ENCODE measurements around the gene SLC38A3. TPM values are rescaled to one million over a fixed set of nuclear protein-coding genes. Genes with fewer than 3 reads are reported as not detected.
"Not testable (repeated sequence)": the region's sequence is repeated elsewhere in the genome, so short reads cannot be mapped to it uniquely, and the experiment has no call there.

Gene SLC38A3
- total and polyA plus RNA-seq, 2 experiments from 2014 or later = 0.36 TPM; not detected in 1

DNA sequence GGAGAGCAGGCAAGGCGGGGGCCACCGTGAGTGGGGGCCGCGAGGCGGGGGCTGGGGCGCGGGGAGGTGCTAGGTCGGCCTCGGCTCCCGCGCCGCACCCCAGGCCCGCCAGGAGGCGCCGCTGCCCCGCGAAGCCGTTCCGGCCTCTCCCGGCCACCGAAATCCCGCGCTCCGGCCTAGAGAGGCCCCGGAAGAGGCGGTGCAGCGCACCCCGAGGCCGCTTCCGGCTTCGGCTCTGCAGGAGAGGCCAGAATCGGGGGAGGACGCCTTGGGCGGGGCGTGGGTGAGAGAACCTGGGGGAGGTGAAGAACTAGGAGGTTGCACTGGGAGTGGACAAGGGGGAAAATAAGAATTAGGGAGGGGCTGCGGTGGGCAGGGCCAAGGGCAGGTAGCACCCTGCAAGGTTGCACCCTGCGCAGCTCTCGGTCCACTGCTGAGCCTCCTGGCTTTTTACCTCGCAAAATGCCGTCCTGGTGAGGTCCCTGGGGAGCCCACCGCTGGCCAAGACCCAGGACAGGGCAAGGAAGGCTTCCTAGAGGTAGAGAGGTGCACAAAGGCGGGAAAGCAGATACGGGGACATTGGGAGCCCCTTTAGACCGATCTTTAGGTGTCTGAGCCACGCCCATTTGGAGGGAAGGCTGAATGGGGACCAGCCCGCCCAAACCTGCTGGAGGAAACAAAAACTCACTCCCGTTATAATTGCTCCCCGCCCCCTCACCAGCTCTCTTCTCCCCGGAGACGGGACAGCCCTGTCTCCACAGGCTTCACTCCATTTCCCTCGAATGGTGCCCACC, 22.5 kb downstream of the SLC38A3 start:
- H3K4me2 ChIP-seq (ENCODE audit: unreplicated experiment) = peak overlapping the region; percentile 83
- WGBS, 2 experiments (ENCODE audit: low coverage in 1 of 2, low lambda C conversion rate in 2 of 2, missing lambda C conversion rate in 2 of 2) = 1% methylated on average over 29 to 51 of the region's 51 CpGs
- H3K9ac ChIP-seq = peak overlapping the region; percentile 70

GRCh38 chr3:50228184-50228763, 23.2 kb downstream of the SLC38A3 start:
- H3F3A ChIP-seq (ENCODE audit: insufficient read depth); H3K9me3 ChIP-seq (ENCODE audit: low read depth); H3K27me3 ChIP-seq (replicated peaks; ENCODE audit: insufficient read depth); H3K27ac ChIP-seq; H3K79me2 ChIP-seq (ENCODE audit: insufficient read depth); H3K36me3 ChIP-seq (ENCODE audit: low read depth); in situ Hi-C loops (cut with MboI); H3K4me1 ChIP-seq (ENCODE audit: insufficient read depth); H3K9me2 ChIP-seq (ENCODE audit: insufficient read depth); H4K20me1 ChIP-seq (ENCODE audit: insufficient read depth): not testable (repeated sequence)
- Histone ChIP-seq H3K4me2 (ENCODE audit: unreplicated experiment) (peak overlapping the region; percentile 83), H2AFZ (peak overlapping the region; percentile 83), H3K9ac (peak overlapping the region; percentile 70), H3K4me3 (peak overlapping the region; percentile 80)
- 33 to 35% methylated on average over 15 of the region's 15 CpGs for WGBS, 2 experiments (ENCODE audit: low coverage in 1 of 2, low lambda C conversion rate in 2 of 2, missing lambda C conversion rate in 2 of 2)
- peak; percentile 15 for DNase-seq

More for the DNA sequence above, 22.5 kb downstream of the SLC38A3 start:
- Histone ChIP-seq H3K9me3 (ENCODE audit: low read depth) (no peaks in the 10 kb centered on the region), H3K27ac (no peak overlapping the region), H4K20me1 (ENCODE audit: insufficient read depth) (no peaks in the 10 kb centered on the region), H3K36me3 (ENCODE audit: low read depth) (no peaks in the 10 kb centered on the region), H2AFZ (peak overlapping the region; percentile 94), H3K27me3 (replicated peaks; ENCODE audit: insufficient read depth) (no peaks in the 10 kb centered on the region), H3K4me1 (ENCODE audit: insufficient read depth) (peaks cover 4% of the 10 kb centered on the region; the same call in 1 of the 2 replicates), H3K4me3 (peak overlapping the region; percentile 80), H3K79me2 (ENCODE audit: insufficient read depth) (no peaks in the 10 kb centered on the region), H3K9me2 (ENCODE audit: insufficient read depth) (no peaks in the 10 kb centered on the region), H3F3A (ENCODE audit: insufficient read depth) (no peaks in the 10 kb centered on the region)
- in situ Hi-C loops (cut with MboI) = no loop called here
- TF ChIP-seq EZH2 (IDR thresholded peaks at IDR 0.05; ENCODE audit: insufficient read depth, poor library complexity, severe bottlenecking) (no peak), EZH2phosphoT487 (IDR thresholded peaks at IDR 0.05; ENCODE audit: insufficient read depth, low read depth) (no peak)
- DNase-seq = peak; percentile 96

- TF ChIP-seq EZH2phosphoT487 (IDR thresholded peaks at IDR 0.05; ENCODE audit: insufficient read depth, low read depth) (no peak), EZH2 (IDR thresholded peaks at IDR 0.05; ENCODE audit: insufficient read depth, poor library complexity, severe bottlenecking) (no peak)
- no peak overlapping the region for H3K4me2 ChIP-seq (ENCODE audit: unreplicated experiment)
- 94 to 100% methylated on average over 3 of the region's 3 CpGs for WGBS, 2 experiments (ENCODE audit: low coverage in 1 of 2, low lambda C conversion rate in 2 of 2, missing lambda C conversion rate in 2 of 2)
- DNase-seq = no peak
- in situ Hi-C loops (cut with MboI) = no loop called here
- H3K79me2 ChIP-seq (ENCODE audit: insufficient read depth) = no peaks in the 10 kb centered on the region
- no peaks in the 10 kb centered on the region for H3K27me3 ChIP-seq (replicated peaks; ENCODE audit: insufficient read depth)
- no peaks in the 10 kb centered on the region for H4K20me1 ChIP-seq (ENCODE audit: insufficient read depth)
- H3K9me2 ChIP-seq (ENCODE audit: insufficient read depth) = no peaks in the 10 kb centered on the region
- no peak overlapping the region for H3K9ac ChIP-seq
- H3K4me1 ChIP-seq (ENCODE audit: insufficient read depth) = peaks cover 4% of the 10 kb centered on the region; the same call in 1 of the 2 replicates
- no peak overlapping the region for H3K27ac ChIP-seq
- no peaks in the 10 kb centered on the region for H3K9me3 ChIP-seq (ENCODE audit: low read depth)
- no peak overlapping the region for H3K4me3 ChIP-seq
- no peaks in the 10 kb centered on the region for H3K36me3 ChIP-seq (ENCODE audit: low read depth)
- H3F3A ChIP-seq (ENCODE audit: insufficient read depth) = no peaks in the 10 kb centered on the region
- H2AFZ ChIP-seq = no peak overlapping the region
Measured at GRCh38 chr3:50229490-50229889, 24.4 kb downstream of the SLC38A3 start.

GRCh38 chr3:50230104-50230793, 25.2 kb downstream of the SLC38A3 start:
- Histone ChIP-seq H4K20me1 (ENCODE audit: insufficient read depth) (no peaks in the 10 kb centered on the region), H3K4me1 (ENCODE audit: insufficient read depth) (peaks cover 5% of the 10 kb centered on the region; the same call in 1 of the 2 replicates), H3K79me2 (ENCODE audit: insufficient read depth) (no peaks in the 10 kb centered on the region), H3K27me3 (replicated peaks; ENCODE audit: insufficient read depth) (no peaks in the 10 kb centered on the region), H3K4me3 (no peak overlapping the region), H3K9me3 (ENCODE audit: low read depth) (no peaks in the 10 kb centered on the region), H3K27ac (no peak overlapping the region), H3F3A (ENCODE audit: insufficient read depth) (no peaks in the 10 kb centered on the region), H2AFZ (no peak overlapping the region), H3K9me2 (ENCODE audit: insufficient read depth) (no peaks in the 10 kb centered on the region), H3K4me2 (ENCODE audit: unreplicated experiment) (no peak overlapping the region), H3K9ac (no peak overlapping the region), H3K36me3 (ENCODE audit: low read depth) (no peaks in the 10 kb centered on the region)
- WGBS, 2 experiments (ENCODE audit: low coverage in 1 of 2, low lambda C conversion rate in 2 of 2, missing lambda C conversion rate in 2 of 2) = 84 to 86% methylated on average over 7 to 8 of the region's 8 CpGs
- in situ Hi-C loops (cut with MboI) = no loop called here
- TF ChIP-seq EZH2 (IDR thresholded peaks at IDR 0.05; ENCODE audit: insufficient read depth, poor library complexity, severe bottlenecking) = no peak
- TF ChIP-seq EZH2phosphoT487 (IDR thresholded peaks at IDR 0.05; ENCODE audit: insufficient read depth, low read depth) = no peak
- DNase-seq = no peak

Measured in GM23248 (cell line).